GM19239 (cell line): Measurements from ENCODE around the gene SLC6A11.

ENCODE experiments used
- DNase-seq: peaks from one replicate; pipeline ENCODE4 v3.0.0; 2011; ENCODE audit warnings: low spot score; ENCODE audit not compliant: insufficient read length
- FAIRE-seq: peaks from 2 replicates; lab custom pipeline; 2011; peaks lifted over from hg19 to GRCh38; lab: Jason Lieb, UNC

Gene SLC6A11

GRCh38 chr3:10876661-10877060 lies 60.6 kb downstream of the SLC6A11 start:
- DNase-seq, result no peak
- FAIRE-seq, result no peak

- FAIRE-seq (no peak), DNase-seq (no peak)
Measured at GRCh38 chr3:10882851-10883250, 66.8 kb downstream of the SLC6A11 start.

GRCh38 chr3:10883478-10884234 lies 67.6 kb downstream of the SLC6A11 start:
- FAIRE-seq (no peak), DNase-seq (no peak)

GRCh38 chr3:10887015-10887414 lies 71.0 kb downstream of the SLC6A11 start:
- no peak for FAIRE-seq

GRCh38 chr3:10888518-10889090 lies 72.6 kb downstream of the SLC6A11 start:
- DNase-seq, result no peak
- no peak for FAIRE-seq

More at GRCh38 chr3:10887015-10887414, 71.0 kb downstream of the SLC6A11 start:
- DNase-seq, result no peak

- FAIRE-seq (no peak), DNase-seq (no peak)
Measured at GRCh38 chr3:10889206-10889960, 73.4 kb downstream of the SLC6A11 start.

- no peak for DNase-seq
- FAIRE-seq, result no peak
Measured at GRCh38 chr3:10890665-10891064, 74.6 kb downstream of the SLC6A11 start.

GRCh38 chr3:10892622-10893021 lies 76.6 kb downstream of the SLC6A11 start:
- DNase-seq (no peak), FAIRE-seq (no peak)

- no peak for FAIRE-seq
Measured at GRCh38 chr3:10901296-10901945, 85.4 kb downstream of the SLC6A11 start.

DNA sequence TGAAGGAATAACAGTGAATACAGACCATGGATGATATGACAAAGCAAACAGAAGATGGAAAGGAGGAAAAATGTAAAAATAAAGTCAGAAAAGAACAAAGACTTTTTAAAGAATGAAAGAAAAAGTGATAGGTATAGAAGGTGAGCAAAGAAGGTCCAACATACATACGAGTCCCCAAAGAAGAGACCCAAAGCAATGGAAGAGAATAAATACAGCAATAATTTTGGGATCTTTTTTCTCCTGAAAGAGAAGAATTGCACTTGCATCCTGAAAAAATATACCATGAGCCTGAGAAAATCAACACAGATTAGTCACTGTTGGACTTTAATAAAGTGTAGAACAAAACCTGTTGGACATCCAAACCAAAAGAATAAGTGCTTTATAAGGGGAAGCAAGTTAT lies 91.2 kb downstream of the SLC6A11 start:
- no peak for FAIRE-seq

More at GRCh38 chr3:10901296-10901945, 85.4 kb downstream of the SLC6A11 start:
- DNase-seq, result no peak

GRCh38 chr3:10910367-10910766 lies 94.3 kb downstream of the SLC6A11 start:
- FAIRE-seq, result no peak
- DNase-seq, result no peak

More for the DNA sequence above, 91.2 kb downstream of the SLC6A11 start:
- DNase-seq, result no peak

DNA sequence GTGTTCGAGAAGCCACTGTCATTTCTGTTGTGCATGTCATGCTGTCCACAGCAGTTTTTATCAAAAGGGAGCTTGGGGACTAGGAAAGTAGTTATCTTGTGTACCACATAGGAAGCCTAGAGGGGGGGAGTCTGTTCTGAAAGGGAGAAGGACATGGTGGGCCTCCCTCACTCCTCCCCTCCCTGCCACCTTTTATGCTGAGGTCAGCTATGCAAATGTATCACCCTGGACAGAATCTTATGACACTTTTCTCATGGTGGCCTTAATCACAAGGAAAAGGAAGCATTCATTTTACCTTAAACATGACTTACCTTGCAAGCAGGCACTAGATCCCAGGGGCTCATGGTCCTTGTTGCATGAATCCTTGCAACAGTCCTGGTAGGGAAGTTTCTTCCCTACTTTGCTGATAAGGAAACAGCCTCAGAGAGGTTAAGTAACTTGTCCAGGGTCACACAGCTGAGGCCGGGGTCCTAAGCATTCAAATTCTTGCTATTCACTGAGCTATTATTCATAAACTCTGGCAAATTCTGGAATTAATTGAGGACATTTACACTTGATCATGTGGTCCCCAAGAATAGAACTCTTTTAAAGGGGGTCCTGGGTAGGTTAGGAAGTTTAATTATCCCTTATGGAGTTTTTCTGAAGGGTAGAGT lies 95.4 kb downstream of the SLC6A11 start:
- FAIRE-seq, result no peak
- no peak for DNase-seq

DNA sequence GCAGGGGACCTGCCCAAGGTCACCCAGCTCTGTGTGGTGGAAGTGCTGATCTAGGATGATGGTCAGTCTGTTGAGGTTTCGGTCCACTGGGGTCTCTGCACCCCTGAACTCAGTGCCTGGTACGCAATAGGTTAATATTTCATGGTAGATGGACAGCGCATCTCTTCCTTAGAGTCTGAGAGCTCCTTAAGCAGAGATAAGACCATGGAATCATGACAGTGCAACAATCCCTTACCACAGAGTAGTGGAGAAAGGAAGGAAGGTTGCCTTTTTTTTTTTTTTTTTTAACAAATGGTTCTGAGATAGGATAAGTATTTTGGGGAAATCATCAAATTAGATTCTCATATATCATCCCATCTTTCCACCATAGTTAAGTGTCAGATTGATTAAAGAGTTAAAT lies 96.8 kb downstream of the SLC6A11 start:
- FAIRE-seq (no peak), DNase-seq (no peak)

DNA sequence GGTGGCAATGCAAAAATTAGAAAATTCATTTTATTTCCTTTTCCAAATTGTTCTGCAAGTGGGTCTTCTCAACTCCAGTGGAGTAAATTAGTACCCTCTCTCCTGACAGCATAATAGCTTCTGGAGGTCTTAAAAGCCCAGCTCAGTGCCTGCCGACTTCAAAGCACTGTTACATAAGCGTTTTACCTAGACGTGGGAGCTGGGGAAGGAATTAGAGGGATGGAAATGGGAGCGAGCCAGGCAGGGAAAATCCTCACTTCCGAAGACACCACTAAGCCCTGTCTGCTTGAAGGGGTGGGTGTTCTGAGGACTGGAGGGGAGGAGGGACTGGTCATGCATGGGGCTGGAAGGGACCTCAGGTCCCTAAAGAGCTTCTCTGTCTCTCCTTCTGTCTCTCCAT lies 99.3 kb downstream of the SLC6A11 start:
- DNase-seq (no peak), FAIRE-seq (no peak)

- DNase-seq (no peak), FAIRE-seq (no peak)
Measured at GRCh38 chr3:10917176-10917575, 101.1 kb downstream of the SLC6A11 start.

GRCh38 chr3:10918011-10918410 lies 102.0 kb downstream of the SLC6A11 start:
- DNase-seq, result no peak
- FAIRE-seq, result no peak

DNA sequence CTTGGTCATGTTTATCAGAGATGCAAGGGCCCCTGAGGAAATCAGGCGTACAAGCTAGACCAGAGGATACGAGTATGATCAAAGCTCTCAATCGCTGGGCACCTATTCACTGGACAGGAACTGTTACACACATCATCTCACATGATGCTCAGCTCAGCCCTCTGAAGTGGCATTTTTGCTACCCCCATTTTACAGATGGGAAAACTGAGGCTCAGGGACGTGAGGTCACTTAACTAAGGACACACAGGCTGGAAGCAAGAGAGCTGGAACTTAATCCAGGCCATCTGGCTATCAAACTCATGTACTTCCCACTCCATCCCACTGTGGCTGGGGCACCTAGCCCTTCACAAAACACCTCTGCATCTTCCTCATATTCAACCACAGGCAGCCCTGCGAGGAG lies 103.6 kb downstream of the SLC6A11 start:
- FAIRE-seq (no peak), DNase-seq (no peak)

DNA sequence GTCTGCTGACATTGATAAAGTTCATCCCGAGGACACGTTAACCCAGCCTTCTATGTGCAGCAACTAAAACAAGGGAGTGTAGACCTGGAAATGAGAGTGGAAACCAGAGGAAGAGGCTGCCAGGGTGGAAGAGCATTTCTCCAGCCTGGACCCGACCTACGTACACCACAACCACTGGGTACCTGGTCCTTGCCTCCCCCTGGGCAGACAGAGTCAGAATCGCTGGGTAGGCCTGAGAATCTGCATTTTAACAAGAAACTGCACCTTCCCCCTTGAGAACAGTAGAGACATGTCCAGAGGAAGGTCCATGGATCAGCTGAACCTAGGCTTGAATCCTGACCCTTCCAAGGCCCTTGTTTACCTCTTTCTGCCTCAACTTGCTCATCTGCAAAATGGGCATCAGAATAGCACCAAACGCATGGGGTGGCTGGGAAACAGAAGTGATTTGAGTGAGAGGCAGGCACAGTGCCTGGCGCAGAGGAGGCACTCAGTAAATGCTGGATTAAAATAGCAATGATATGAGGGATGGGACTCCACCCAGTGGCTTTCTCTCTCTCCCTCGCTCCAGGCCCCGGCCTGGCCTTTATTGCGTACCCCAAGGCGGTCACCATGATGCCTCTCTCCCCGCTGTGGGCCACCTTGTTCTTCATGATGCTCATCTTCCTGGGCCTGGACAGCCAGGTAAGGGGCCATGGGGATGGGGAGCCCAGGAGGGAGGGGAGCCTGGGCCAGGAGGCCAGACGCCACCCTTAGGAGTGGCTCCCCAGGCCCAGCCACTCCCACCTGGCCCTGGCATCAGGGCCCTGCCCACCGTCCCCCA lies 109.6 kb downstream of the SLC6A11 start:
- no peak for DNase-seq
- FAIRE-seq, result no peak

DNA sequence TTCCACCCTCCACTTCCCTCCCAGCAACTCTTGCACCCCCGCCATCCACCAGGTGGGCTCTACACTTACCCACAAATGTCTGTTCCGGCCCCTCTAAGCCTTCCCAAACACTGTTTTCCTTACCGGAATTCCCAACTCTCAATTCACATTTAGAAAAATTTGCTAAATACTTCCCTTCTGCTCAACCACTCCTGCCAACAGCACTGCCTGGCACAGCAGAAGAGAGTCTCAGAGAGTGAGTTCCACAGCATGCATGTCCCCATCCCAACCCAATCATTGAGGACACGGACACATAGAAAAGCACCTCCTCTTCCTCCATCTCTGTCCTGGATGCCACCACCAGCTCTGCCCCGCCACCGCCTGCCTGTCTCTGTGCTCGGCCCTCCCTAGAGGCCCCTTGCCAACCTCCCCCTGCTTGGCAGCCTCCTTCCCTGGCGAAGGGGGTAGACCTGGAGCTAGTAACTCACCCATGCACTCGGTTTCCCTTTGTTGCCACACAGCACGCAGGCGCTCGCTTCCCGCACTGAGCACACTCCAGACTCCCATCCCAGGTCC lies 110.3 kb downstream of the SLC6A11 start:
- DNase-seq (no peak), FAIRE-seq (no peak)
